MCF 10A (cell line): ENCODE data around the gene ATRN. TPM values are rescaled to one million over a fixed set of nuclear protein-coding genes. Genes with fewer than 3 reads are reported as not detected.

ENCODE experiments used
- BruUV-seq: library from RNA; stranded (reverse); fragments of 400-500 nt; replicated peaks from 2 replicates; lab custom pipeline; 2021; lab: Mats Ljungman, UMichigan
- CTCF ChIA-PET: fragments of 300-600 bp; sonication (Branson Sonifier 250); formaldehyde crosslinking; extraction: SDS; loops from one replicate; lab custom pipeline; 2021; ENCODE audit warnings: antibody characterized with exemption, inconsistent platforms; lab: Yijun Ruan, JAX
- POLR2A ChIA-PET: fragments of 300-600, 350-650 bp; sonication (Branson Sonifier 250); formaldehyde crosslinking; extraction: SDS; loops from one replicate; lab custom pipeline; 2020; ENCODE audit warnings: antibody characterized with exemption, inconsistent platforms; lab: Yijun Ruan, JAX
- DNase-seq: peaks from one replicate; pipeline ENCODE4 v3.0.0-alpha.2; 2018; ENCODE audit not compliant: unreplicated experiment
- H3K27ac Mint-ChIP-seq: one replicate; pipeline ENCODE4 v1.8.0; 2022; ENCODE audit warnings: mild to moderate bottlenecking, low read depth, mixed read lengths; ENCODE audit not compliant: unreplicated experiment
- H3K27me3 Mint-ChIP-seq: one replicate; pipeline ENCODE4 v1.8.0; 2022; ENCODE audit warnings: mixed read lengths; ENCODE audit not compliant: insufficient read depth, unreplicated experiment
- H3K36me3 Mint-ChIP-seq: one replicate; pipeline ENCODE4 v1.8.0; 2022; ENCODE audit warnings: mild to moderate bottlenecking, moderate library complexity, mixed read lengths; ENCODE audit not compliant: insufficient read depth, unreplicated experiment
- H3K4me1 Mint-ChIP-seq: one replicate; pipeline ENCODE4 v1.8.0; 2022; ENCODE audit warnings: mixed read lengths; ENCODE audit not compliant: insufficient read depth, unreplicated experiment
- H3K4me3 Mint-ChIP-seq: one replicate; pipeline ENCODE4 v1.8.0; 2022; ENCODE audit warnings: mild to moderate bottlenecking, moderate library complexity, mixed read lengths; ENCODE audit not compliant: unreplicated experiment
- H3K9me3 Mint-ChIP-seq: one replicate; pipeline ENCODE4 v1.8.0; 2022; ENCODE audit warnings: mixed read lengths; ENCODE audit not compliant: unreplicated experiment
- CTCF ChIP-seq: fragments of 200-600 bp; IDR thresholded peaks from one replicate; pipeline ENCODE4 v1.8.0; 2022; ENCODE audit warnings: antibody characterized with exemption, mild to moderate bottlenecking; ENCODE audit not compliant: unreplicated experiment
- intact Hi-C: fragments of 100-400 bp; cut with micrococcal nuclease; formaldehyde crosslinking; loops from 2 replicates; pipeline ENCODE4 v1.14.1; 2022
- total RNA-seq: library from RNA; stranded (reverse); gene quantifications from 2 replicates; pipeline ENCODE4 v1.2.3, GENCODE V29; 2022

The ATRN gene
- total RNA-seq, 1 experiment from 2014 or later: 29.7 TPM

- intact Hi-C loops: no loop called here
- Mint-ChIP-seq H3K4me1 (peaks cover 6% of the 10 kb centered on the region), H3K9me3 (no peaks in the 10 kb centered on the region), H3K27me3 (no peaks in the 10 kb centered on the region), H3K4me3 (no peak overlapping the region), H3K36me3 (peaks cover 2% of the 10 kb centered on the region), H3K27ac (peak overlapping the region; percentile 40)
- ChIA-PET POLR2A (interaction anchor here (0.7 to 3.2 kb wide), 8 partner anchors 10 to 251 kb away, joined by 3 to 17 read pairs (median 4); partner anchors contain the start of gene DNAAF9), CTCF (interaction anchor here (0.6 to 1.3 kb wide), 4 partner anchors 60 to 375 kb away, joined by 3 to 13 read pairs (median 3); partner anchors contain the start of gene DNAAF9)
- DNase-seq: peak; percentile 27
- TF ChIP-seq CTCF: no peak
- no TSS peak for BruUV-seq
Measured at GRCh38 chr20:3483784-3484183, 13.0 kb downstream of the ATRN start.

DNA sequence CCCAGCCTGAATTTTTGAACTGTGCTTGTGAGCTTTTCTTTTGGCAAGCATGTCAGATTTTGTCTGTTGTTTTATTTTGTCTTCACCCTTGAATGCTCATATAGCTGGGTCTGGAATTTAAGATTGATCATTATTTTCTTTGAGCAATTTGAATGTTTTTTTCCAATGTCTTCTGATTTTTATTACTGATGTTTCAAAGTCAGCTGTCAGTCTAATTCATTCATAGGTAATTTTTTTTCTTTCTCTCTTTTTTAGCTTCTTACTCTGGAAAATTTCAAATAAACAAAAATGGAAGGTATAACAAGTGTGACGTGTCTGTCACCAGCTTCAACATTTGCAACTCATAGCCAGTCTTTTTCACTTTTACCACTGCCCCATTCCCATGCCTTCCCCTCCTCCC lies 15.1 kb downstream of the ATRN start:
- intact Hi-C loops: no loop called here
- Mint-ChIP-seq H3K4me3 (no peak overlapping the region), H3K27me3 (no peaks in the 10 kb centered on the region), H3K36me3 (no peaks in the 10 kb centered on the region), H3K27ac (no peak overlapping the region), H3K9me3 (no peaks in the 10 kb centered on the region), H3K4me1 (peaks cover 6% of the 10 kb centered on the region)
- DNase-seq: no peak
- ChIA-PET CTCF (no interaction called here), POLR2A (interaction anchor here (0.7 to 3.2 kb wide), 6 partner anchors 9 to 161 kb away, joined by 3 to 17 read pairs (median 3); partner anchors contain the start of gene DNAAF9)
- TF ChIP-seq CTCF: no peak
- no TSS peak for BruUV-seq

- Mint-ChIP-seq H3K4me3 (no peak overlapping the region), H3K4me1 (peaks cover 6% of the 10 kb centered on the region), H3K27me3 (no peaks in the 10 kb centered on the region), H3K9me3 (no peaks in the 10 kb centered on the region), H3K36me3 (no peaks in the 10 kb centered on the region), H3K27ac (no peak overlapping the region)
- DNase-seq: no peak
- intact Hi-C loops: no loop called here
- ChIA-PET POLR2A (interaction anchor here (0.7 to 1.4 kb wide), 3 partner anchors 14 to 78 kb away, joined by 3 read pairs; no protein-coding TSS in a partner anchor), CTCF (no interaction called here)
- TF ChIP-seq CTCF: no peak
- BruUV-seq: no TSS peak
Measured at GRCh38 chr20:3486850-3487249, 16.0 kb downstream of the ATRN start.

DNA sequence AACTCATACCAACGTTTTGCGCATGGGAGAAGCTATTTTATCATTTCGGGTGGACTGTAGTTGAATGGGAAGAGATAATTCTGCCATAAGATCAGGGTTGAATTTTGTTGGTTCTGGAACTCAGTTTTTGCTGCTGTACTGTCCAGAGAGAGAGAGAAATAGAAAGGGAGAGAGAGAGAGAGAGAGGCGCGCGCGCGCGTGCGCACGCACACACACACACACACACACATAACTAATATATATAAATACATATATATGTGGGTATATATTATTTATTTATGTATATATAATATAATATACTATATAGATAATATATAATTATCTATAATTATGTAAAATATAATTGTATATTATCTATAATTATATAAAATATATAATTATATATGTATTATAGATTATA lies 21.9 kb downstream of the ATRN start:
- Mint-ChIP-seq H3K27ac (no peak overlapping the region), H3K4me1 (peaks cover 12% of the 10 kb centered on the region), H3K9me3 (no peaks in the 10 kb centered on the region), H3K4me3 (no peak overlapping the region), H3K27me3 (no peaks in the 10 kb centered on the region), H3K36me3 (no peaks in the 10 kb centered on the region)
- POLR2A ChIA-PET: no interaction called here
- TF ChIP-seq CTCF: no peak
- no TSS peak for BruUV-seq
- CTCF ChIA-PET: interaction anchor here (0.7 to 1.2 kb wide), 3 partner anchors 9 to 69 kb away, joined by 3 to 4 read pairs (median 3); partner anchors contain the start of gene ATRN
- DNase-seq: no peak
- intact Hi-C loops: no loop called here
